ENCODE results near the gene MYO1H. TPM values are rescaled to one million over a fixed set of nuclear protein-coding genes. Genes with fewer than 3 reads are reported as not detected.
A peak's percentile ranks its signal among the peaks of the same experiment; 100 is the strongest.
"Not testable (repeated sequence)": the region's sequence is repeated elsewhere in the genome, so short reads cannot be mapped to it uniquely, and the experiment has no call there.

The MYO1H gene
- total RNA-seq (2014; rRNA removed; shearing (Covaris generic)): not detected in 2 replicates
- polyA plus RNA-seq (2015; cell fraction: cytosol; rRNA removed): not detected in 2 replicates
- not detected in 2 replicates for polyA plus RNA-seq (2015; cell fraction: nucleus; rRNA removed)

DNA sequence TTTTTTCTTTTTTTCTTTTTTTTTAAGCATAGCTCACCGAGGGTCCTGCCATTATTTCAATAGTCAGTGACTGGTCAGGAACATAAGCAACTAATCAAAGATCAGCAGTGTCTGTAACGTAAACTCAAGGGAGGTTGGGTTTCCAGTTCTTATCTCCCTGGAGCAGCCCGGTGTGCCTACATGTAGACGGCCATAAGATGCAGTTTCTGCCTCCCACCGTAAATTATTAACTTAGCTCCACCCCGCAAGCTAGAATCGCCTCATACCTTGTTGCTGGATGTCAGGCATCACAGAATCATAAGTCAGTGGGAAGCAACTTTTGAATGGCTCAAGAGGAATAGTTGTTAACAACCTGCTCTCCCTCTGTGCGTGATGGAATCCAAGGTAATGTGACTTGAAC lies at the start of gene MYO1H:
TSS of gene MYO1H (plus strand) at position 312 of the 400 bp plus-strand sequence. CDS start at position 373, 61 bp downstream.
- no peak for DNase-seq (ENCODE audit: low read depth)

DNA sequence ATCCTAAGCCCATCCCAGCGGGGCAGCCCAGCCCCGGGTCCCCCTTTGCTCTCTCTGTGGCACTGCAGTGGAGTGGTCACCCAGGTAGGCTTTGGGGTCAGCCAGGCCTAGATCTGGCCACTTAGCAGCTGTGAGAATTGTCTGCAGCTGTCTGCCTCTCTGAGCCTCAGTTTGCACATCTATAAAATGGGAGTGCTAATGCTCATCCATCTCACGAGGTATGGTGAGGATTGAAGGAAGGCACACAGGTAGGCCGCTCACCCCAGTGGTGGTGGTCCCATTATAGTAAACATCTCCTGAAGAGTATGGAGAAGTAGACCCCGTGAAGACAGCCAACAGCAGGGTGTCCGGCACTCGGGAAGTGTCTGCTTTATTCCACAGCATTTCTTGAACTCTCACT lies 47.9 kb upstream of the MYO1H start:
- no peak for DNase-seq (ENCODE audit: low read depth)

- DNase-seq (ENCODE audit: low read depth): peak; percentile 20
Measured at GRCh38 chr12:109301643-109302168, 46.0 kb upstream of the MYO1H start.

- DNase-seq (ENCODE audit: low read depth): no peak
Measured at GRCh38 chr12:109302358-109302757, 45.3 kb upstream of the MYO1H start.

- DNase-seq (ENCODE audit: low read depth): no peak
Measured at GRCh38 chr12:109302770-109303169, 44.9 kb upstream of the MYO1H start.

- no peak for DNase-seq (ENCODE audit: low read depth)
Measured at GRCh38 chr12:109304485-109304884, 43.2 kb upstream of the MYO1H start.

- DNase-seq (ENCODE audit: low read depth): no peak
Measured at GRCh38 chr12:109305547-109305946, 42.2 kb upstream of the MYO1H start.

- DNase-seq (ENCODE audit: low read depth): no peak
Measured at GRCh38 chr12:109307051-109307450, 40.6 kb upstream of the MYO1H start.

- DNase-seq (ENCODE audit: low read depth): no peak
Measured at GRCh38 chr12:109308534-109309380, 38.9 kb upstream of the MYO1H start, which contains the start of gene FOXN4. TSS of gene FOXN4 (minus strand) at chr12:109309284. CDS start at chr12:109308321, 963 bp downstream.

DNA sequence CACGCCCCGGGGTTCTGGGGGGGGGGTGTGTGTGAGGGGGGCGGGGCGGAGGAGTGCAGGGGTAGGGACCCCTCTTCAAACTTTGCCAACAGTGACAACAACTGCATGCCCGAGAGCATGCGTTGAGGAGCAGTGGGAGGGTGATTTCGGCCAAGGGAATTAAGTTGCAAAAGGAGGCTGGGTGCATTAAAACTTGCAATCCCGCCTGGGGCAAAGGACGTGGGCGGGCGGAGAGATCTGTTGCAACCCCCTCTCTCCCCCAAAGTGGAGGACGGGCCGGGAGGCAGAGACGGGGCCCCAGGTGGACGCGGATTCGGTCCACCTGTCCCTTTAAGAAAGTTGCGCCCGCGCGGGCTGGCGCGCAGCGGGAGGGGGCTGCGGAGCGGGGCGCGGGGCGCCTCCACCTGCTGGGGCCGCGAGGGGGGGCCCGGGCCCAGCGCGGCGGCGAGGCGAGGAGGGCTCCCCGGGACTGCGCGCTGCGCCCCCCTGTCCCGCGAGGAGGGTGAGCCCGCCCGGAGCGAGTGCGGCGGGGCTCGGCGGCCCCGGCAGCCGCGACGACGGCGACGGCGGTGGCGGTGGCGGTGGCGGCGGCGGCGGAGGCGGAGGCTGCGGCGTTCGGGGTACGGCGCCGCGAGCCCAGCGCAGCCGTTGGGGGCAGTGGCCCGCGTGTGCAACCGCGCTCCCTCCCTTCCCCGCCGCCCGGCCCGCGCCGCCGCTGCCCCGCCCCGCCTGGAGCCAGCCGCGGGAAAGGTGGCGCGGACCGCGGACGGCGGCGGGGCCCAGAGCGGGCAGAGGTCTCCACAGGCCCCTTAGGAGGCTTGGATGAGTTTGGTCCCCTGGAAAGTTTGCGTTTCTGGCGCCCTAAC lies 38.1 kb upstream of the MYO1H start:
- DNase-seq (ENCODE audit: low read depth): no peak

GRCh38 chr12:109310247-109311125 lies 37.2 kb upstream of the MYO1H start:
- DNase-seq (ENCODE audit: low read depth): no peak

DNA sequence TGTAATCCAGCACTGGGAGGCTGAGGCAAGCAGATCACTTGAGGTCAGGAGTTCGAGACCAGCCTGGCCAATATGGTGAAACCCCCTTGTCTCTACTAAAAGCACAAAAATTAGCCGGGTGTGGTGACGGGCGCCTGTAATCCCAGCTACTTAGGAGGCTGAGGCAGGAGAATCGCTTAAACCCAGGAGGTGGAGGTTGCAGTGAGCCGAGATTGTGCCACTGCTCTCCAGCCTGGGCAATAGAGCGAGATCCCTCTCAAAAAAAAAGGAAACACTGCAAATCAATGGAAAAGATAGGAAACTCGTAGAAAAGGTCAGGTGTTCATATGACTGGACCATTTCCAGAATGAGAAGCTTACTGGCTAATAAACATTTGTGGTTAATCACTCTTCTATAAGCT lies 26.4 kb upstream of the MYO1H start:
- not testable (repeated sequence) for DNase-seq (ENCODE audit: low read depth)

- no peak for DNase-seq (ENCODE audit: low read depth)
Measured at GRCh38 chr12:109329003-109329402, 18.7 kb upstream of the MYO1H start.

DNA sequence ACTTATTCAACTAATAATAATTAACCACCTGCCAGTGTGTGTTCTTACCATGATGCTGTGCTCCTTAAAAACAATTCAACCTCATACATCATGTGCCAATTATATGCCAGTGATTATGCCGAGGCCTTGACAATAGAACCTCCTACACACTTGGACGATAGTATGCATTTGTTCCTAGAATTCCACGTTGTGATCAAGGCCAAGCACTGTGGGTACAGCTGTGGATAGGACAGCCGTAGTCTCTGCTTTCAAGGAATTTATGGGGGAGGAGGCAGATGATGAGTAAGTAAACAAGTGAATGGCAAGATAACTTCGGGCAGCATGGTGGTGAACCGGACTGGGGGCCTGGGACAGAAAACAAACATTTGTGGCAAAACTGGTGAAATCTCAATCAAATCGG lies 18.0 kb upstream of the MYO1H start:
- no peak for DNase-seq (ENCODE audit: low read depth)

GRCh38 chr12:109330282-109331230 lies 17.1 kb upstream of the MYO1H start:
- DNase-seq (ENCODE audit: low read depth): no peak

DNA sequence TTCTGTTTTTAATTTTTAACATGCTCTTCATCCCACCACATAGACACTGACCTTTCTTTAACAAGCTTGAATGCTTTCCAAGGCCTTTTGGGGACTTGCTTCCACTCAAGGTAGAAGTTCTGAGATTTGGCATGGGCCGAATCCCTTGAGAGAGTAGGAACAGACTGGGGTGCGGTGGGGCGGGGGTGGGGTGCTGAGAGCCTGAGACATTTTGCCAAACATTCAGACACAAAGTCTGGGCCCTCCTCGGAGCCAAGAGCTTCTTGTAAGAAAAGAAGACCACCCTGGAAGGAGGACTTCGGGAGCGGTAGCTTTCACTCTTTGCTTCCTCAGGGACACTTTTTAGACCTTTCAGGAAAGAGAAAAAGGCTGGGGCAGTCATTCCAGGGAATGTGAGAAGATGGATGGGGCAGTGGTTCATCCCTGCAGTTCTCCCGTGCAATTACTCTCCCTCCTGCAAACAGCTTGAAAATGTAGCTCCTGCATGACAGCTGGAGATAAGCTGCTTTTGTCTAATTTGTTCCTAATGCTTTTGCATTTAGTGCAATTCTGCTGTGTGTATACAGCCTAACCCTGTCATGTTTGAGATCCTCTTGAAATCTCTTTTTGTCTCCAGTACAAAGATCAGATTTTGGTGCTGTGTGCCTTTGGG lies 16.3 kb upstream of the MYO1H start:
- DNase-seq (ENCODE audit: low read depth): no peak

GRCh38 chr12:109334887-109335286 lies 12.8 kb upstream of the MYO1H start:
- DNase-seq (ENCODE audit: low read depth): no peak

DNA sequence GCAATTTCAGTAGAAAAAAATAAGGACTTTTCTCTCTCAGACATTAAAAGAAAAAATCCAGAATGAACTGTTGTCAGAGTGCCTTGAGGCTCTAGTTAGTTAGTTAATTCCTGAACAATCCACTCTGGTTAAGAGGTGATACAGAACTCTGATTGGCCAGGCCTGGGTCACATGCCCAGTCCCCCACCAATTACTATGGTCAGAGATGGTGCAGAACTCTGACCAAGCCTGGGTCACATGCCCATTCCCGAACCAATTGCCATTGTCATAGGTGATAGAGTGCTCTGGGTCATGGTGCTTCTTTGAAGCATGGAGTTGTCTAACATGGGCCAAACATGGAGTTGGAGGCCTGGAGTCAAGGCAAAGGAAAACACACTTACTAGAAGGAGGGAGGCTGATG lies 11.1 kb upstream of the MYO1H start:
- no peak for DNase-seq (ENCODE audit: low read depth)

- no peak for DNase-seq (ENCODE audit: low read depth)
Measured at GRCh38 chr12:109343677-109344076, 4.0 kb upstream of the MYO1H start.

Measured in HT1080 (cell line).